ENCODE results near the gene GAA. TPM values are rescaled to one million over a fixed set of nuclear protein-coding genes. Genes with fewer than 3 reads are reported as not detected.

The GAA gene
- total and polyA plus RNA-seq, 2 of the 4 experiments (the other 2 are of a cell fraction), result 2.2 to 14.8 TPM

DNA sequence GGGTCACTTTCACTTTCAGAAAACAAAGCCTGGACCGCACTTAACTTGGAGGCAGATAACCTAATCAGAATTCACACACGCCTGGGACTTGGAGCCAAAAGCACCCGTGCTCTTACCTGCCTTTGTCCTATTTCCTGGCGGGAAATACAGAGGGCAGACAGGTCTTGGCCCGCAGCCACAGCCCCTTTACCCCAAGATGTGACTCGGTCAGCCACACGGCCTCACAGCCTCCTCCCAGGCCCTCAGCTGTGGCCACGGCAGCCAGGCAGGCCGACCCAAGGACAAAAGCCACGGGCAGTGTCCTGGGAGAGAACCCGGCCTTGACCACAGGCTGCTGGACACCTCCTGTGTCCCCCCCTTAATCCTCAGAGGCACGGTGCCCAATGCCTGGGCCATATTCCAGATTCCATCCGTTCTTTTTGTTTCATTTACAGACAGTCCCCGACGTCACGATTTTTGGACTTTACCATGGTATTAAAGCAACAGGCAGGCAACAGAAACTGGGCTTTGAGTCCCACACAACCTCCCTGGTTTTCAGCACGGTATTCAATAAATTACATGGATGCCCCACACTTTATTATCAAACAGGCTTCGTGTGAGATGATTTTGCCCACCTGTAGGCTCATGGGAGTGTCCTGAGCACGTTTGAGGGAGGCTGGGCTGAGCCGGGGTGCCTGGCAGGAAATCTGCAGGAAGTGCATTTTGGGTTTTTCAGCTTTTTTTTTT lies 30.1 kb upstream of the GAA start (continued):
- TF ChIP-seq, protein P1, sequence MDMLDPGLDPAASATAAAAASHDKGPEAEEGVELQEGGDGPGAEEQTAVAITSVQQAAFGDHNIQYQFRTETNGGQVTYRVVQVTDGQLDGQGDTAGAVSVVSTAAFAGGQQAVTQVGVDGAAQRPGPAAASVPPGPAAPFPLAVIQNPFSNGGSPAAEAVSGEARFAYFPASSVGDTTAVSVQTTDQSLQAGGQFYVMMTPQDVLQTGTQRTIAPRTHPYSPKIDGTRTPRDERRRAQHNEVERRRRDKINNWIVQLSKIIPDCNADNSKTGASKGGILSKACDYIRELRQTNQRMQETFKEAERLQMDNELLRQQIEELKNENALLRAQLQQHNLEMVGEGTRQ (IDR thresholded peaks at IDR 0.05; ENCODE audit: low read depth, low read length), result no peak

DNA sequence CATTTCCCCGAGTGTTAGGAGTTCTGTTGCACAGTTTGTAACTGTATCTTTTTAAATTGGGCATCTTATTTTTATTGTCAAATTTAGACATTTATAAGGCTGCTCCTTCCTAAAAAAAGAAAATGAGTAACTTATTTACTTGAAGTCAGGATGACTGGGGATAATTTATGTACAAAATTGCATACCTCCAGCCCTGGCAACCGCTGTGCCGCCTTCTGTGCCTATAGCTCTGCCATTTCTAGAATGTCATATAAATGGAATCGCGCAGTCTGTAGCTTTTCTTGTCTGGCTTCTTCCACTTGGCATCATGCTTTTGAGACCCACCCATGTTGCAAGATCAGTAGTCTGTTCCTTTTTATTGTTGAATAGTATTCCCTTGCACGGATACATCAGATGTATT lies 29.0 kb upstream of the GAA start:
- no TSS peak for BruUV-seq (replicated peaks)
- no peaks in the 10 kb centered on the region for H3K9me3 ChIP-seq (ENCODE audit: control insufficient read depth, insufficient read depth, low read length)
- in situ Hi-C loops (cut with MboI; ENCODE audit: low sequenced_read_pairs) (no loop called here), intact Hi-C loops (cut with micrococcal nuclease) (no loop called here), dilution Hi-C loops (cut with HindIII; ENCODE audit: low sequenced_read_pairs, unreplicated experiment) (no loop called here)
- H3K4me2 ChIP-seq (ENCODE audit: low read depth, low read length), result no peak overlapping the region
- ChIA-PET POLR2A (ENCODE audit: unreplicated experiment) (no interaction called here), CTCF (no interaction called here)
- H2BK20ac ChIP-seq (ENCODE audit: low read depth, low read length), result no peak overlapping the region
- H3K36me3 ChIP-seq (ENCODE audit: control insufficient read depth, insufficient read depth, low read length), result no peaks in the 10 kb centered on the region
- no peak overlapping the region for H3K4me3 ChIP-seq (ENCODE audit: insufficient read depth, low read depth, low read length)
- no peak overlapping the region for H3K9ac ChIP-seq (ENCODE audit: low read depth, low read length)
- H3K56ac ChIP-seq (ENCODE audit: extremely low read depth, insufficient read depth, low read length), result no peak overlapping the region
- H4K5ac ChIP-seq (ENCODE audit: low read depth, low read length), result no peak overlapping the region
- no peaks in the 10 kb centered on the region for H4K20me1 ChIP-seq (ENCODE audit: insufficient read depth, low read length)
- H3K27ac ChIP-seq (ENCODE audit: insufficient read depth, low read length), result no peak overlapping the region
- no peak for DNase-seq
- H3K4ac ChIP-seq (ENCODE audit: low read depth, low read length), result no peak overlapping the region
- no peak overlapping the region for H2AK5ac ChIP-seq (ENCODE audit: low read depth, low read length)
- no peak overlapping the region for H2BK15ac ChIP-seq (ENCODE audit: low read depth, low read length)
- no peak overlapping the region for H2AFZ ChIP-seq (replicated peaks; ENCODE audit: low read length, poor library complexity)
- H3K27me3 ChIP-seq (ENCODE audit: control insufficient read depth, insufficient read depth, low read length), result no peaks in the 10 kb centered on the region
- no peak overlapping the region for H2BK5ac ChIP-seq (ENCODE audit: low read depth, low read length, poor library complexity, severe bottlenecking)
- H3K14ac ChIP-seq (replicated peaks; ENCODE audit: low read depth, low read length), result no peak overlapping the region
- no peak for ATAC-seq (ENCODE audit: low read depth)
- no peaks in the 10 kb centered on the region for H3K79me1 ChIP-seq (ENCODE audit: low read depth in 1 of 2, low read length in 2 of 2)
- no peak overlapping the region for H4K91ac ChIP-seq (ENCODE audit: insufficient read depth, low read depth, low read length)
- H3K18ac ChIP-seq (ENCODE audit: low read depth, low read length), result no peak overlapping the region
- TF ChIP-seq CEBPB (IDR thresholded peaks at IDR 0.05; ENCODE audit: low read depth, low read length), result no peak
- TF ChIP-seq RFX5 (IDR thresholded peaks at IDR 0.05; ENCODE audit: low read depth, low read length), result no peak
- TF ChIP-seq SMC3 (IDR thresholded peaks at IDR 0.05; ENCODE audit: low read depth, low read length), result no peak
- no peak for TF ChIP-seq FOS (IDR thresholded peaks at IDR 0.05; ENCODE audit: low read depth, low read length)
- TF ChIP-seq BHLHE40 (IDR thresholded peaks at IDR 0.05; ENCODE audit: low read depth, low read length), result no peak
- no peak for TF ChIP-seq RAD21 (IDR thresholded peaks at IDR 0.05; ENCODE audit: low read length)
- no peak for TF ChIP-seq MAFK (IDR thresholded peaks at IDR 0.05; ENCODE audit: low read depth, low read length)
- TF ChIP-seq, protein P2, sequence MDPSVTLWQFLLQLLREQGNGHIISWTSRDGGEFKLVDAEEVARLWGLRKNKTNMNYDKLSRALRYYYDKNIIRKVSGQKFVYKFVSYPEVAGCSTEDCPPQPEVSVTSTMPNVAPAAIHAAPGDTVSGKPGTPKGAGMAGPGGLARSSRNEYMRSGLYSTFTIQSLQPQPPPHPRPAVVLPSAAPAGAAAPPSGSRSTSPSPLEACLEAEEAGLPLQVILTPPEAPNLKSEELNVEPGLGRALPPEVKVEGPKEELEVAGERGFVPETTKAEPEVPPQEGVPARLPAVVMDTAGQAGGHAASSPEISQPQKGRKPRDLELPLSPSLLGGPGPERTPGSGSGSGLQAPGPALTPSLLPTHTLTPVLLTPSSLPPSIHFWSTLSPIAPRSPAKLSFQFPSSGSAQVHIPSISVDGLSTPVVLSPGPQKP (IDR thresholded peaks at IDR 0.05; ENCODE audit: borderline replicate concordance, low read depth, low read length), result no peak
- TF ChIP-seq NFE2L2 (IDR thresholded peaks at IDR 0.05; ENCODE audit: low read depth, low read length), result no peak
- no peak overlapping the region for H2BK120ac ChIP-seq (ENCODE audit: low read depth, low read length)
- WGBS, 2 experiments (ENCODE audit: extremely low coverage in 2 of 2, insufficient read length in 1 of 2), result 100% methylated on average over 3 of the region's 6 CpGs; no CpG with 5 or more reads in 1 of the 2 experiments
- H4K8ac ChIP-seq (ENCODE audit: low read depth in 2 of 2, low read length in 2 of 2), result no peak overlapping the region
- H2AK9ac ChIP-seq (replicated peaks; ENCODE audit: low read depth, low read length, poor library complexity), result no peak overlapping the region
- peaks cover 18% of the 10 kb centered on the region for H3K4me1 ChIP-seq (ENCODE audit: control insufficient read depth, insufficient read depth, low read length)
- no peak overlapping the region for H3K23ac ChIP-seq (ENCODE audit: low read depth, low read length)
- H3K9me1 ChIP-seq (ENCODE audit: insufficient read depth, low read length), result peaks cover 9% of the 10 kb centered on the region
